ENCODE data around the gene BAD. TPM values are rescaled to one million over a fixed set of nuclear protein-coding genes. Genes with fewer than 3 reads are reported as not detected.
"Not testable (repeated sequence)": the region's sequence is repeated elsewhere in the genome, so short reads cannot be mapped to it uniquely, and the experiment has no call there.

Gene BAD
- total RNA-seq, 4 donors from 2014 or later, result 93.9 to 154 (median 139) TPM

- no peak overlapping the region for H3K4me3 ChIP-seq
- peak; percentile 47 for DNase-seq
- in situ Hi-C loops (cut with MboI; ENCODE audit: low pct_ligation_motif_present in 1 of 4, low pct_unique_long_range_greater_than_20kb in 1 of 4, low sequenced_read_pairs in 3 of 4) (no loop called here), intact Hi-C loops (cut with DNase I; ENCODE audit: low total_unique reads) (no loop called here)
- H3K27ac ChIP-seq, result peak overlapping the region; percentile 34 to 68 (median 56)
- WGBS, 2 donors (ENCODE audit: low coverage in 1 of 2), result 67% methylated on average over 1 to 11 of the region's 18 CpGs
- H3K4me1 ChIP-seq, result peaks cover 4 to 28% (median 14%) of the 10 kb centered on the region in 4 donors
- H3K36me3 ChIP-seq, result peaks cover 0 to 11% (median 3%) of the 10 kb centered on the region in 4 donors
- H3K9me3 ChIP-seq, result no peaks in the 10 kb centered on the region
- no peaks in the 10 kb centered on the region for H3K27me3 ChIP-seq
- peak in 1 of 3 donors; percentile 23 for TF ChIP-seq POLR2AphosphoS5 (IDR thresholded peaks at IDR 0.05)
- TF ChIP-seq EP300 (IDR thresholded peaks at IDR 0.05; ENCODE audit: low read depth), result no peak
Observed at GRCh38 chr11:64313491-64314145, 29.2 kb upstream of the BAD start.

- H3K36me3 ChIP-seq, result peaks cover 0 to 11% (median 3%) of the 10 kb centered on the region in 4 donors
- in situ Hi-C loops (cut with MboI; ENCODE audit: low pct_ligation_motif_present in 1 of 4, low pct_unique_long_range_greater_than_20kb in 1 of 4, low sequenced_read_pairs in 3 of 4), result no loop called here
- H3K27me3 ChIP-seq, result no peaks in the 10 kb centered on the region
- peak overlapping the region in 3 of 4 donors; percentile 51 to 68 (median 62) for H3K27ac ChIP-seq
- TF ChIP-seq EP300 (IDR thresholded peaks at IDR 0.05; ENCODE audit: low read depth) (no peak), POLR2AphosphoS5 (IDR thresholded peaks at IDR 0.05) (no peak), CTCF (IDR thresholded peaks at IDR 0.05) (no peak), POLR2A (IDR thresholded peaks at IDR 0.05) (no peak)
- no peak overlapping the region for H3K4me3 ChIP-seq
- DNase-seq, result no peak
- peaks cover 4 to 29% (median 13%) of the 10 kb centered on the region in 4 donors for H3K4me1 ChIP-seq
- WGBS, 2 donors (ENCODE audit: low coverage in 1 of 2), result 83 to 89% methylated on average over 1 to 10 of the region's 10 CpGs
- H3K9me3 ChIP-seq, result no peaks in the 10 kb centered on the region
- intact Hi-C loops (cut with DNase I; ENCODE audit: low total_unique reads), result no loop called here
Observed at GRCh38 chr11:64312947-64313346, 28.5 kb upstream of the BAD start.

GRCh38 chr11:64307795-64308194, 23.3 kb upstream of the BAD start:
- H3K27me3 ChIP-seq; DNase-seq; intact Hi-C loops (cut with DNase I; ENCODE audit: low total_unique reads); H3K9me3 ChIP-seq; H3K36me3 ChIP-seq; in situ Hi-C loops (cut with MboI; ENCODE audit: low pct_ligation_motif_present in 1 of 4, low pct_unique_long_range_greater_than_20kb in 1 of 4, low sequenced_read_pairs in 3 of 4): not testable (repeated sequence)
- H3K4me3 ChIP-seq, result peak overlapping the region in 1 of 4 donors; percentile 65
- peaks cover 4 to 35% (median 25%) of the 10 kb centered on the region in 4 donors for H3K4me1 ChIP-seq
- 59% methylated on average over 5 of the region's 5 CpGs; no CpG with 5 or more reads in 1 of the 2 donors for WGBS, 2 donors (ENCODE audit: low coverage in 1 of 2)
- peak overlapping the region in 3 of 4 donors; percentile 90 to 99 (median 96) for H3K27ac ChIP-seq

- peak; percentile 65 for DNase-seq
- Histone ChIP-seq H3K4me3 (peak overlapping the region in 3 of 4 donors; percentile 56 to 81 (median 65)), H3K9me3 (no peaks in the 10 kb centered on the region), H3K36me3 (no peaks in the 10 kb centered on the region), H3K27ac (peak overlapping the region; percentile 90 to 99 (median 98)), H3K4me1 (peaks cover 4 to 29% (median 25%) of the 10 kb centered on the region in 4 donors), H3K27me3 (peaks cover 1% of the 10 kb centered on the region)
- WGBS, 2 donors (ENCODE audit: low coverage in 1 of 2), result 61% methylated on average over 7 of the region's 15 CpGs; no CpG with 5 or more reads in 1 of the 2 donors
- in situ Hi-C loops (cut with MboI; ENCODE audit: low pct_ligation_motif_present in 1 of 4, low pct_unique_long_range_greater_than_20kb in 1 of 4, low sequenced_read_pairs in 3 of 4) (no loop called here), intact Hi-C loops (cut with DNase I; ENCODE audit: low total_unique reads) (no loop called here)
- TF ChIP-seq POLR2AphosphoS5 (IDR thresholded peaks at IDR 0.05), result no peak
- TF ChIP-seq POLR2A (IDR thresholded peaks at IDR 0.05), result no peak
- no peak for TF ChIP-seq CTCF (IDR thresholded peaks at IDR 0.05)
- TF ChIP-seq EP300 (IDR thresholded peaks at IDR 0.05; ENCODE audit: low read depth), result no peak
Observed at GRCh38 chr11:64306876-64307622, 22.6 kb upstream of the BAD start.

- DNase-seq, result no peak
- Histone ChIP-seq H3K27ac (peak overlapping the region; percentile 90 to 99 (median 98)), H3K27me3 (peaks cover 6% of the 10 kb centered on the region), H3K4me3 (peak overlapping the region; percentile 56 to 92 (median 73)), H3K4me1 (peaks cover 4 to 29% (median 25%) of the 10 kb centered on the region in 4 donors), H3K36me3 (no peaks in the 10 kb centered on the region), H3K9me3 (no peaks in the 10 kb centered on the region)
- intact Hi-C loops (cut with DNase I; ENCODE audit: low total_unique reads), result no loop called here
- 18% methylated on average over 6 of the region's 9 CpGs; no CpG with 5 or more reads in 1 of the 2 donors for WGBS, 2 donors (ENCODE audit: low coverage in 1 of 2)
- TF ChIP-seq EP300 (IDR thresholded peaks at IDR 0.05; ENCODE audit: low read depth), result no peak
- TF ChIP-seq POLR2AphosphoS5 (IDR thresholded peaks at IDR 0.05), result no peak
- in situ Hi-C loops (cut with MboI; ENCODE audit: low pct_ligation_motif_present in 1 of 4, low pct_unique_long_range_greater_than_20kb in 1 of 4, low sequenced_read_pairs in 3 of 4), result no loop called here
Observed at GRCh38 chr11:64306563-64306875, 22.1 kb upstream of the BAD start.

Data from transverse colon (tissue), 4 donors.